ENCODE measurements around the gene CYBA. TPM values are rescaled to one million over a fixed set of nuclear protein-coding genes. Genes with fewer than 3 reads are reported as not detected.

CYBA gene
- total RNA-seq, 3 donors from 2014 or later (not counting 1 experiment from before 2014, with no cell fraction given): 1,001 to 1,351 (median 1,051) TPM

DNA sequence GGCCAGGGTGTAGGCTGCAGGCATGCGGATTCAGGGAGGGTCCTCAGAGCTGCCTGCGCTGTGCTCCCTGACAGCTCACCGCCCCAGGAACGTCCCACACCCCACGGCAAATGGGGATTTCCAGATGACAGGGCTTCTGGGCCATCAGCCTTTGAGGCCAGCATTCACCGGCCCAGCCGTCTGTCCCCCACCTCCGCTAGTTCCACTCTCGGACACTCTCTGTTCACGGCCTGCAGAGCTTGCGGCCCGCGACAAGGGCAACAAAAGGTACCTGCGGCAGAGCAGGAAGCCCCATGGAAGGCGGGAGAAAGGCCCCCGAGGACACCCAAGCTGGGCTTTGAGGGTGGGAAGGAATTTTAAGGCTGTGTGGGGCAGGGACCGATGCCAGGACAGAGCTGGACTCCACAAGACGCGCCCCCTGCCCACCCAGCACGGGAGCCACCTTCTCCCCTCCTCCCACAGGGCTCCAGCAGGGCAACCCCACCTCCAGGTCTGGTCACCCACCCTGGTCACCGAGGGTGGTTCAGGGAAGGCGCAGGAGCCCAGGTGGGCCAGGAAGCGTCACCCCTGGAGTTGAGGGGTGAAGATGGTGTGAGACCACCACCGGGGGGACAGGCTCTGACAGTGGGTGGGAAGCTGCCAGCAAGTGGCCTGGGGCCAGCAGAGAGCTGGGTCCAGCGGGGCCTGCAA lies 5.6 kb upstream of the CYBA start:
- peaks cover 53% of the 10 kb centered on the region for H3K4me1 ChIP-seq (ENCODE audit: control insufficient read depth, insufficient read depth, low read length)
- 88% methylated on average over 23 of the region's 25 CpGs for WGBS (ENCODE audit: insufficient coverage)
- Mint-ChIP-seq H3K9me3 (no peaks in the 10 kb centered on the region), H3K27ac (peak overlapping the region in 1 of 2 donors; percentile 68), H3K27me3 (ENCODE audit: low read depth in 2 of 2) (no peaks in the 10 kb centered on the region), H3K4me1 (peaks cover 30 to 41% of the 10 kb centered on the region in 2 donors), H3K36me3 (no peaks in the 10 kb centered on the region), H3K4me3 (no peak overlapping the region)
- no peak overlapping the region for H3K27ac ChIP-seq (ENCODE audit: low read length)
- TF ChIP-seq, protein P1, sequence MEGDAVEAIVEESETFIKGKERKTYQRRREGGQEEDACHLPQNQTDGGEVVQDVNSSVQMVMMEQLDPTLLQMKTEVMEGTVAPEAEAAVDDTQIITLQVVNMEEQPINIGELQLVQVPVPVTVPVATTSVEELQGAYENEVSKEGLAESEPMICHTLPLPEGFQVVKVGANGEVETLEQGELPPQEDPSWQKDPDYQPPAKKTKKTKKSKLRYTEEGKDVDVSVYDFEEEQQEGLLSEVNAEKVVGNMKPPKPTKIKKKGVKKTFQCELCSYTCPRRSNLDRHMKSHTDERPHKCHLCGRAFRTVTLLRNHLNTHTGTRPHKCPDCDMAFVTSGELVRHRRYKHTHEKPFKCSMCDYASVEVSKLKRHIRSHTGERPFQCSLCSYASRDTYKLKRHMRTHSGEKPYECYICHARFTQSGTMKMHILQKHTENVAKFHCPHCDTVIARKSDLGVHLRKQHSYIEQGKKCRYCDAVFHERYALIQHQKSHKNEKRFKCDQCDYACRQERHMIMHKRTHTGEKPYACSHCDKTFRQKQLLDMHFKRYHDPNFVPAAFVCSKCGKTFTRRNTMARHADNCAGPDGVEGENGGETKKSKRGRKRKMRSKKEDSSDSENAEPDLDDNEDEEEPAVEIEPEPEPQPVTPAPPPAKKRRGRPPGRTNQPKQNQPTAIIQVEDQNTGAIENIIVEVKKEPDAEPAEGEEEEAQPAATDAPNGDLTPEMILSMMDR (IDR thresholded peaks at IDR 0.05): no peak
- peaks cover 28% of the 10 kb centered on the region for H3K36me3 ChIP-seq (ENCODE audit: control insufficient read depth, insufficient read depth, low read length)
- intact Hi-C loops (cut with micrococcal nuclease): no loop called here
- H3K9me3 ChIP-seq (ENCODE audit: control insufficient read depth, insufficient read depth, low read length): no peaks in the 10 kb centered on the region
- no peak for DNase-seq
- no peaks in the 10 kb centered on the region for H3K27me3 ChIP-seq (ENCODE audit: control insufficient read depth, insufficient read depth, low read length)
- ATAC-seq: no peak
- no peak overlapping the region for H3K4me3 ChIP-seq (ENCODE audit: low read length)

DNA sequence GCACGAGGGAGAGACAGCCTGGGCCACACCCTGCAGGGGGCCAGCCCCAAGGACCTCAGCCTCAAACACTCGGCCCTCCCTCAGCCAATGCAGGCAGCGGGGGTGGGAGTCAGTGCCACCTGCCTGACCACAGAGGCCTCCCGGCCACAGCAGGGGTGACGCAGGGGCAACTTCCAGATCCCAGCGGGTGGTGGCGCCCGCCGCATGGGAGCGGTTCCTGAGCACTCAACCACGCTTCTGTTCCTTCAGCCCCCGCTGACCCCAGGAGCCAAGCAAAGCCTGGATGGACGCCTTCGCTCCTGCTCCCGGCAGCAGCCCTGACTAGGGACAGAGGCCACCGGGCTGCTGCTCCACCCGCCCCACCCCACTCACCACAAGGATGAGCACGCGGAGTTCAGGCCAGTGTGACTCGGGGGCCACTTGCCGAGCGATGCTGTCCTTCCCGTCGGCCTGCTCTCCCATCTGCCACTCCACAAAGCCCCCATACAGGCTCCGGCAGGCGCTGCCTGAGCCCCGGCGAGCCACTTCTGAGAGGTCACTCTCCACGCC lies 5.0 kb upstream of the CYBA start:
- H3K4me1 Mint-ChIP-seq: peaks cover 31 to 42% of the 10 kb centered on the region in 2 donors
- Histone ChIP-seq H3K36me3 (ENCODE audit: control insufficient read depth, insufficient read depth, low read length) (peaks cover 28% of the 10 kb centered on the region), H3K9me3 (ENCODE audit: control insufficient read depth, insufficient read depth, low read length) (no peaks in the 10 kb centered on the region), H3K27ac (ENCODE audit: low read length) (peak overlapping the region; percentile 99), H3K4me1 (ENCODE audit: control insufficient read depth, insufficient read depth, low read length) (peaks cover 56% of the 10 kb centered on the region), H3K4me3 (ENCODE audit: low read length) (no peak overlapping the region), H3K27me3 (ENCODE audit: control insufficient read depth, insufficient read depth, low read length) (no peaks in the 10 kb centered on the region)
- no peaks in the 10 kb centered on the region for H3K36me3 Mint-ChIP-seq
- H3K9me3 Mint-ChIP-seq: no peaks in the 10 kb centered on the region
- DNase-seq: no peak
- H3K27me3 Mint-ChIP-seq (ENCODE audit: low read depth in 2 of 2): no peaks in the 10 kb centered on the region
- WGBS (ENCODE audit: insufficient coverage): 89% methylated on average over 29 of the region's 29 CpGs
- no peak overlapping the region for H3K4me3 Mint-ChIP-seq
- no peak for ATAC-seq
- intact Hi-C loops (cut with micrococcal nuclease): no loop called here
- peak overlapping the region; percentile 68 to 96 for H3K27ac Mint-ChIP-seq
- TF ChIP-seq, protein P1 (IDR thresholded peaks at IDR 0.05): no peak

DNA sequence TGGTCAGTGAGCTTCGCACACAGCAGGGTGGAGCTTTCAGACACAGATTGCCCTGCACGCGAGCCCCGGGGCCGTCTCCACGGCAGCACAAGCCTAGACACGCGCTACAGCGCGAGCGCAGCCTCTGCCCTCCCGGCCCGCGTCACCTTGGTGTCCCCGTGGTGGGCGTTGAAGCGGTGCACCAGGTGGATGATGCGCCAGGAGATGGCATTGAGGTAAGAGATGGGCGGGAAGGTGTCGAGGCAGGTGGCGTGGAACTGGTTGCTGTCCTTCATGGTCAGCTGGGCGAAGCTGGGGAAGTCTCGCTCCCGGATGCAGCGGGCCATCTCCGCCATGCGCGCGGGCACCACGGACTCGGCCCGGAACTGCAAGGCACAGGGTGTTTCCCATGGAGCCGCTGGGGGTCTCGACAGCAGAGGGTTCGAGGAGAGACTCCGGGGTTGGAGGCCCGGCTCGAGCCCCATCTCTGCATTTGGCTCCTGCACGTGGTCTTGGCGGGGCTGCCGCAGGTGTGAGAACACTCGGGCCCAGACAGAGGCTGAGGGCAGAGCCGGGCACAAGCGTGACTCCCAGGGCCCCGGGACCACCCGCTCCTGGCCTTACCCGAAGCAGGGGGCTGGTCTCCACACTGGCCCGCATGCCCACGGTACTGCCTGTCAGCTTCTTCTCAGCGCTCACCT lies 4.3 kb upstream of the CYBA start:
- WGBS (ENCODE audit: insufficient coverage): 92% methylated on average over 50 of the region's 50 CpGs
- Mint-ChIP-seq H3K4me3 (peak overlapping the region; percentile 78), H3K9me3 (no peaks in the 10 kb centered on the region), H3K4me1 (peaks cover 33 to 42% of the 10 kb centered on the region in 2 donors), H3K27me3 (ENCODE audit: low read depth in 2 of 2) (no peaks in the 10 kb centered on the region), H3K36me3 (no peaks in the 10 kb centered on the region), H3K27ac (peak overlapping the region; percentile 96 to 99)
- intact Hi-C loops (cut with micrococcal nuclease): no loop called here
- Histone ChIP-seq H3K4me3 (ENCODE audit: low read length) (no peak overlapping the region), H3K9me3 (ENCODE audit: control insufficient read depth, insufficient read depth, low read length) (no peaks in the 10 kb centered on the region), H3K27ac (ENCODE audit: low read length) (peak overlapping the region; percentile 99), H3K27me3 (ENCODE audit: control insufficient read depth, insufficient read depth, low read length) (no peaks in the 10 kb centered on the region), H3K4me1 (ENCODE audit: control insufficient read depth, insufficient read depth, low read length) (peaks cover 56% of the 10 kb centered on the region), H3K36me3 (ENCODE audit: control insufficient read depth, insufficient read depth, low read length) (peaks cover 28% of the 10 kb centered on the region)
- ATAC-seq: no peak
- TF ChIP-seq, protein P1 (IDR thresholded peaks at IDR 0.05): no peak
- DNase-seq: peak in 1 of 2 donors; percentile 38
